Immature natural killer cell (primary cell): ENCODE measurements around the gene OXSR1. TPM values are rescaled to one million over a fixed set of nuclear protein-coding genes. Genes with fewer than 3 reads are reported as not detected.

Experiments
- DNase-seq, 3 donors: peaks; one replicate each; pipeline ENCODE4 v3.0.0; 2022; ENCODE audit warnings: mixed read lengths in 1 of 3
- H3K27ac Mint-ChIP-seq, 6 donors: one replicate each; pipeline ENCODE4 v1.8.0; 2020; ENCODE audit warnings: mixed read lengths in 6 of 6, mild to moderate bottlenecking in 5 of 6, inconsistent platforms in 4 of 6, moderate library complexity in 3 of 6
- H3K27me3 Mint-ChIP-seq, 3 donors: one replicate each; pipeline ENCODE4 v1.8.0; 2020 to 2021; ENCODE audit warnings: low read depth in 3 of 3, mild to moderate bottlenecking in 3 of 3, mixed read lengths in 3 of 3, moderate library complexity in 3 of 3, inconsistent platforms in 1 of 3
- H3K36me3 Mint-ChIP-seq, 3 donors: one replicate each; pipeline ENCODE4 v1.8.0; 2020; ENCODE audit warnings: mixed read lengths in 3 of 3, inconsistent platforms in 2 of 3, mild to moderate bottlenecking in 2 of 3
- H3K4me1 Mint-ChIP-seq, 2 donors: one replicate each; pipeline ENCODE4 v1.8.0; 2020; ENCODE audit warnings: inconsistent platforms in 2 of 2, mild to moderate bottlenecking in 2 of 2, mixed read lengths in 2 of 2, moderate library complexity in 1 of 2
- H3K4me3 Mint-ChIP-seq, 5 donors: one replicate each; pipeline ENCODE4 v1.8.0; 2020; ENCODE audit warnings: mild to moderate bottlenecking in 5 of 5, mixed read lengths in 5 of 5, inconsistent platforms in 3 of 5, moderate library complexity in 3 of 5
- H3K9me3 Mint-ChIP-seq, 6 donors: one replicate each; pipeline ENCODE4 v1.8.0; 2020; ENCODE audit warnings: mild to moderate bottlenecking in 6 of 6, mixed read lengths in 6 of 6, inconsistent platforms in 4 of 6, moderate library complexity in 3 of 6
- polyA plus RNA-seq, 3 donors: library from polyadenylated mRNA; unstranded; fragments of 300-500 nt; fragmentation: Illumina TruSeq; gene quantifications; one replicate each; pipeline ENCODE4 v1.2.3, GENCODE V29; 2021

The OXSR1 gene
- polyA plus RNA-seq, 3 donors from 2014 or later, result 13.1 to 16.1 (median 13.5) TPM

- peaks cover 0 to 4% of the 10 kb centered on the region in 2 donors for H3K4me1 Mint-ChIP-seq
- H3K9me3 Mint-ChIP-seq, result no peaks in the 10 kb centered on the region
- peak overlapping the region in 1 of 6 donors; percentile 14 for H3K27ac Mint-ChIP-seq
- H3K36me3 Mint-ChIP-seq, result peaks cover 6 to 25% (median 10%) of the 10 kb centered on the region in 3 donors
- no peak for DNase-seq
- H3K4me3 Mint-ChIP-seq, result no peak overlapping the region
- H3K27me3 Mint-ChIP-seq, result peaks cover 0 to 9% (median 3%) of the 10 kb centered on the region in 3 donors
These were observed 43.4 kb upstream of the OXSR1 start for GRCh38 chr3:38121832-38122461.

GRCh38 chr3:38122712-38123290 is 42.5 kb upstream of the OXSR1 start:
- peak overlapping the region in 1 of 6 donors; percentile 28 for H3K27ac Mint-ChIP-seq
- H3K36me3 Mint-ChIP-seq, result peaks cover 6 to 31% (median 10%) of the 10 kb centered on the region in 3 donors
- peaks cover 0 to 9% (median 2%) of the 10 kb centered on the region in 3 donors for H3K27me3 Mint-ChIP-seq
- no peak overlapping the region for H3K4me3 Mint-ChIP-seq
- H3K4me1 Mint-ChIP-seq, result peaks cover 0 to 5% of the 10 kb centered on the region in 2 donors
- H3K9me3 Mint-ChIP-seq, result no peaks in the 10 kb centered on the region
- no peak for DNase-seq

- no peaks in the 10 kb centered on the region for H3K9me3 Mint-ChIP-seq
- peaks cover 0 to 2% (median under 1%) of the 10 kb centered on the region in 3 donors for H3K27me3 Mint-ChIP-seq
- peak overlapping the region in 5 of 6 donors; percentile 17 to 67 (median 35) for H3K27ac Mint-ChIP-seq
- peaks cover 0 to 4% of the 10 kb centered on the region in 2 donors for H3K4me1 Mint-ChIP-seq
- H3K36me3 Mint-ChIP-seq, result peaks cover 6 to 35% (median 10%) of the 10 kb centered on the region in 3 donors
- no peak overlapping the region for H3K4me3 Mint-ChIP-seq
- DNase-seq, result no peak
These were observed 40.8 kb upstream of the OXSR1 start for GRCh38 chr3:38124324-38125122.

- Mint-ChIP-seq H3K27ac (peak overlapping the region in 3 of 6 donors; percentile 34 to 46 (median 41)), H3K4me1 (peaks cover 5 to 11% of the 10 kb centered on the region in 2 donors), H3K9me3 (no peaks in the 10 kb centered on the region), H3K4me3 (no peak overlapping the region), H3K36me3 (peaks cover 10 to 42% (median 16%) of the 10 kb centered on the region in 3 donors), H3K27me3 (peaks cover 0 to 2% (median 0%) of the 10 kb centered on the region in 3 donors)
- no peak for DNase-seq
These were observed 39.8 kb upstream of the OXSR1 start for GRCh38 chr3:38125305-38126120.

- Mint-ChIP-seq H3K4me1 (peaks cover 13% of the 10 kb centered on the region in 2 donors), H3K4me3 (no peak overlapping the region), H3K27ac (peak overlapping the region in 1 of 6 donors; percentile 41), H3K9me3 (no peaks in the 10 kb centered on the region), H3K27me3 (peaks cover 0 to 2% (median 0%) of the 10 kb centered on the region in 3 donors), H3K36me3 (peaks cover 11 to 45% (median 17%) of the 10 kb centered on the region in 3 donors)
- no peak for DNase-seq
These were observed 39.0 kb upstream of the OXSR1 start for GRCh38 chr3:38126121-38126892.

GRCh38 chr3:38127611-38128302 is 37.6 kb upstream of the OXSR1 start:
- Mint-ChIP-seq H3K4me1 (peaks cover 17 to 27% of the 10 kb centered on the region in 2 donors), H3K36me3 (peaks cover 7 to 37% (median 17%) of the 10 kb centered on the region in 3 donors), H3K27ac (peak overlapping the region in 4 of 6 donors; percentile 17 to 49 (median 22)), H3K4me3 (no peak overlapping the region), H3K9me3 (no peaks in the 10 kb centered on the region), H3K27me3 (peaks cover 0 to 2% (median 0%) of the 10 kb centered on the region in 3 donors)
- no peak for DNase-seq

GRCh38 chr3:38128303-38128655 is 37.1 kb upstream of the OXSR1 start:
- DNase-seq, result no peak
- Mint-ChIP-seq H3K4me3 (no peak overlapping the region), H3K4me1 (peaks cover 20 to 32% of the 10 kb centered on the region in 2 donors), H3K36me3 (peaks cover 5 to 35% (median 17%) of the 10 kb centered on the region in 3 donors), H3K9me3 (no peaks in the 10 kb centered on the region), H3K27me3 (peaks cover 0 to 2% (median 0%) of the 10 kb centered on the region in 3 donors), H3K27ac (peak overlapping the region in 1 of 6 donors; percentile 17)

GRCh38 chr3:38129058-38129457 is 36.3 kb upstream of the OXSR1 start:
- no peak overlapping the region for H3K27ac Mint-ChIP-seq
- H3K36me3 Mint-ChIP-seq, result peaks cover 5 to 35% (median 17%) of the 10 kb centered on the region in 3 donors
- H3K9me3 Mint-ChIP-seq, result no peaks in the 10 kb centered on the region
- DNase-seq, result no peak
- peaks cover 0 to 2% (median 2%) of the 10 kb centered on the region in 3 donors for H3K27me3 Mint-ChIP-seq
- peaks cover 23 to 40% of the 10 kb centered on the region in 2 donors for H3K4me1 Mint-ChIP-seq
- H3K4me3 Mint-ChIP-seq, result no peak overlapping the region

- H3K27me3 Mint-ChIP-seq, result peaks cover 0 to 2% (median 0%) of the 10 kb centered on the region in 3 donors
- no peak for DNase-seq
- peaks cover 6 to 31% (median 9%) of the 10 kb centered on the region in 3 donors for H3K36me3 Mint-ChIP-seq
- peak overlapping the region in 5 of 6 donors; percentile 22 to 71 (median 57) for H3K27ac Mint-ChIP-seq
- peaks cover 35 to 56% of the 10 kb centered on the region in 2 donors for H3K4me1 Mint-ChIP-seq
- H3K4me3 Mint-ChIP-seq, result no peak overlapping the region
- H3K9me3 Mint-ChIP-seq, result no peaks in the 10 kb centered on the region
These were observed 34.7 kb upstream of the OXSR1 start for GRCh38 chr3:38130631-38131065.

GRCh38 chr3:38131621-38132369 is 33.5 kb upstream of the OXSR1 start:
- no peak for DNase-seq
- H3K9me3 Mint-ChIP-seq, result no peaks in the 10 kb centered on the region
- peaks cover 0 to 7% (median 3%) of the 10 kb centered on the region in 3 donors for H3K27me3 Mint-ChIP-seq
- H3K27ac Mint-ChIP-seq, result peak overlapping the region in 2 of 6 donors; percentile 21 to 22
- peaks cover 6 to 31% (median 9%) of the 10 kb centered on the region in 3 donors for H3K36me3 Mint-ChIP-seq
- H3K4me1 Mint-ChIP-seq, result peaks cover 41 to 66% of the 10 kb centered on the region in 2 donors
- no peak overlapping the region for H3K4me3 Mint-ChIP-seq

- no peak for DNase-seq
- Mint-ChIP-seq H3K27me3 (peaks cover 0 to 13% (median 6%) of the 10 kb centered on the region in 3 donors), H3K9me3 (no peaks in the 10 kb centered on the region), H3K4me3 (no peak overlapping the region), H3K4me1 (peaks cover 52 to 80% of the 10 kb centered on the region in 2 donors), H3K36me3 (peaks cover 6 to 24% (median 9%) of the 10 kb centered on the region in 3 donors), H3K27ac (peak overlapping the region in 2 of 6 donors; percentile 29 to 34)
These were observed 32.2 kb upstream of the OXSR1 start for GRCh38 chr3:38133209-38133556.
